ENCODE measurements around the gene FANCI.
"Not testable (repeated sequence)": the region's sequence is repeated elsewhere in the genome, so short reads cannot be mapped to it uniquely, and the experiment has no call there.

- TF ChIP-seq, protein P1, sequence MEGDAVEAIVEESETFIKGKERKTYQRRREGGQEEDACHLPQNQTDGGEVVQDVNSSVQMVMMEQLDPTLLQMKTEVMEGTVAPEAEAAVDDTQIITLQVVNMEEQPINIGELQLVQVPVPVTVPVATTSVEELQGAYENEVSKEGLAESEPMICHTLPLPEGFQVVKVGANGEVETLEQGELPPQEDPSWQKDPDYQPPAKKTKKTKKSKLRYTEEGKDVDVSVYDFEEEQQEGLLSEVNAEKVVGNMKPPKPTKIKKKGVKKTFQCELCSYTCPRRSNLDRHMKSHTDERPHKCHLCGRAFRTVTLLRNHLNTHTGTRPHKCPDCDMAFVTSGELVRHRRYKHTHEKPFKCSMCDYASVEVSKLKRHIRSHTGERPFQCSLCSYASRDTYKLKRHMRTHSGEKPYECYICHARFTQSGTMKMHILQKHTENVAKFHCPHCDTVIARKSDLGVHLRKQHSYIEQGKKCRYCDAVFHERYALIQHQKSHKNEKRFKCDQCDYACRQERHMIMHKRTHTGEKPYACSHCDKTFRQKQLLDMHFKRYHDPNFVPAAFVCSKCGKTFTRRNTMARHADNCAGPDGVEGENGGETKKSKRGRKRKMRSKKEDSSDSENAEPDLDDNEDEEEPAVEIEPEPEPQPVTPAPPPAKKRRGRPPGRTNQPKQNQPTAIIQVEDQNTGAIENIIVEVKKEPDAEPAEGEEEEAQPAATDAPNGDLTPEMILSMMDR (conservative IDR thresholded peaks at IDR 0.05) = not testable (repeated sequence)
- not testable (repeated sequence) for TF ChIP-seq ZFX (IDR thresholded peaks at IDR 0.05)
Observed at GRCh38 chr15:89239883-89240810, 3.6 kb upstream of the FANCI start.
